ELR (cell line): ENCODE data around the gene ANKHD1.

Source experiments
- DNase-seq: peaks from one replicate; pipeline ENCODE4 v3.0.0-alpha.2; 2015; ENCODE audit warnings: low read depth

Gene ANKHD1, protein sequence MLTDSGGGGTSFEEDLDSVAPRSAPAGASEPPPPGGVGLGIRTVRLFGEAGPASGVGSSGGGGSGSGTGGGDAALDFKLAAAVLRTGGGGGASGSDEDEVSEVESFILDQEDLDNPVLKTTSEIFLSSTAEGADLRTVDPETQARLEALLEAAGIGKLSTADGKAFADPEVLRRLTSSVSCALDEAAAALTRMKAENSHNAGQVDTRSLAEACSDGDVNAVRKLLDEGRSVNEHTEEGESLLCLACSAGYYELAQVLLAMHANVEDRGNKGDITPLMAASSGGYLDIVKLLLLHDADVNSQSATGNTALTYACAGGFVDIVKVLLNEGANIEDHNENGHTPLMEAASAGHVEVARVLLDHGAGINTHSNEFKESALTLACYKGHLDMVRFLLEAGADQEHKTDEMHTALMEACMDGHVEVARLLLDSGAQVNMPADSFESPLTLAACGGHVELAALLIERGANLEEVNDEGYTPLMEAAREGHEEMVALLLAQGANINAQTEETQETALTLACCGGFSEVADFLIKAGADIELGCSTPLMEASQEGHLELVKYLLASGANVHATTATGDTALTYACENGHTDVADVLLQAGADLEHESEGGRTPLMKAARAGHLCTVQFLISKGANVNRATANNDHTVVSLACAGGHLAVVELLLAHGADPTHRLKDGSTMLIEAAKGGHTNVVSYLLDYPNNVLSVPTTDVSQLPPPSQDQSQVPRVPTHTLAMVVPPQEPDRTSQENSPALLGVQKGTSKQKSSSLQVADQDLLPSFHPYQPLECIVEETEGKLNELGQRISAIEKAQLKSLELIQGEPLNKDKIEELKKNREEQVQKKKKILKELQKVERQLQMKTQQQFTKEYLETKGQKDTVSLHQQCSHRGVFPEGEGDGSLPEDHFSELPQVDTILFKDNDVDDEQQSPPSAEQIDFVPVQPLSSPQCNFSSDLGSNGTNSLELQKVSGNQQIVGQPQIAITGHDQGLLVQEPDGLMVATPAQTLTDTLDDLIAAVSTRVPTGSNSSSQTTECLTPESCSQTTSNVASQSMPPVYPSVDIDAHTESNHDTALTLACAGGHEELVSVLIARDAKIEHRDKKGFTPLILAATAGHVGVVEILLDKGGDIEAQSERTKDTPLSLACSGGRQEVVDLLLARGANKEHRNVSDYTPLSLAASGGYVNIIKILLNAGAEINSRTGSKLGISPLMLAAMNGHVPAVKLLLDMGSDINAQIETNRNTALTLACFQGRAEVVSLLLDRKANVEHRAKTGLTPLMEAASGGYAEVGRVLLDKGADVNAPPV (N-terminal part only)

DNA sequence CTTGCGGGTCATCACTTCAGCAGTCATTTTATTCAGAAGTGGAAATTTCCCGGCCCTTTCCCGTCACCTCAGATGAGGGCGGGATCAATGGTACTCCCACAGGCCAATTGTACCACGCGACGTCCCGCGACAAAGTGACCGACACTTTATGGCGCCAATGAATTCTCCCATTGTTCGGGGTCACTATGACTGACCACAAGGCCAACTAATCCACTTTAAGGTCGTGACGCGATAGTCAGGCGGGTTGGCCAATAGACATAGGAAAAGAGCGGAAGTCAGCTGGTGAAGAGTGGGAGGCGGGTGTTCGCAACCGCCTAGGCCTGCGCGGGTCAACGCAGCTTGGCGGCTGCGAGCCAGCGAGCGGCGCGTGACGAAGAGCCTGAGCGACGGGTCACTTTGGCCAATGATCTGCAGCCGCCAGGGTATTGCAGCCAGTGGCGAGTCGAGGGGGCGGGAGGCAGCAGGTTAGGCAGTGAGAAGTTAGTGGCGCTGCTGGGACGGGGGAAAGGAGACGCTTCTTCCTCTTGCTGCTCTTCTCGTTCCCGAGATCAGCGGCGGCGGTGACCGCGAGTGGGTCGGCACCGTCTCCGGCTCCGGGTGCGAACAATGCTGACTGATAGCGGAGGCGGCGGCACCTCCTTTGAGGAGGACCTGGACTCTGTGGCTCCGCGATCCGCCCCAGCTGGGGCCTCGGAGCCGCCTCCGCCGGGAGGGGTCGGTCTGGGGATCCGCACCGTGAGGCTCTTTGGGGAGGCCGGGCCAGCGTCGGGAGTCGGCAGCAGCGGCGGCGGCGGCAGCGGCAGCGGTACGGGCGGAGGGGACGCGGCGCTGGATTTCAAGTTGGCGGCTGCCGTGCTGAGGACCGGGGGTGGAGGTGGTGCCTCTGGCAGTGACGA is at the start of gene ANKHD1:
Gene ANKHD1, plus strand, starts transcription at position 472 of the 896 bp plus-strand sequence. Its CDS starts 135 bp downstream, at position 607.
- DNase-seq = peak; percentile 100

DNA sequence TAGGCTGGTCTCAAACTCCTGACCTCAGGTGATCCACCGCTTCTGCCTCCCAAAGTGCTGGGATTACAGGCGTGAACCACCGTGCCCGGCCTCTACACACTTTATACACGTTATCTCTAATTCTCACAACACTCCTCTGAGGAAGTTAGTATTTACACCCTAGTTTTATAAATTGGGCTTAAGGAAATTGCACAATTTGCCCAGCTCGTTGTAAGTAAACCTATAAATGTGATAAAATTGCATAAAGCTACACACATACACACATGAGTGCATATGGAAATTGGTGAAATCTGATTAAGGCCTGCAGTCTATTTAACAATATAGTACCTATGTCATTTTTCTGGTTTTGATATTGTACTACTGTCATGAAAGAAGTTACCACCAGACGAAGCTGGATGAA is 46.1 kb upstream of the ANKHD1 start:
- no peak for DNase-seq

DNA sequence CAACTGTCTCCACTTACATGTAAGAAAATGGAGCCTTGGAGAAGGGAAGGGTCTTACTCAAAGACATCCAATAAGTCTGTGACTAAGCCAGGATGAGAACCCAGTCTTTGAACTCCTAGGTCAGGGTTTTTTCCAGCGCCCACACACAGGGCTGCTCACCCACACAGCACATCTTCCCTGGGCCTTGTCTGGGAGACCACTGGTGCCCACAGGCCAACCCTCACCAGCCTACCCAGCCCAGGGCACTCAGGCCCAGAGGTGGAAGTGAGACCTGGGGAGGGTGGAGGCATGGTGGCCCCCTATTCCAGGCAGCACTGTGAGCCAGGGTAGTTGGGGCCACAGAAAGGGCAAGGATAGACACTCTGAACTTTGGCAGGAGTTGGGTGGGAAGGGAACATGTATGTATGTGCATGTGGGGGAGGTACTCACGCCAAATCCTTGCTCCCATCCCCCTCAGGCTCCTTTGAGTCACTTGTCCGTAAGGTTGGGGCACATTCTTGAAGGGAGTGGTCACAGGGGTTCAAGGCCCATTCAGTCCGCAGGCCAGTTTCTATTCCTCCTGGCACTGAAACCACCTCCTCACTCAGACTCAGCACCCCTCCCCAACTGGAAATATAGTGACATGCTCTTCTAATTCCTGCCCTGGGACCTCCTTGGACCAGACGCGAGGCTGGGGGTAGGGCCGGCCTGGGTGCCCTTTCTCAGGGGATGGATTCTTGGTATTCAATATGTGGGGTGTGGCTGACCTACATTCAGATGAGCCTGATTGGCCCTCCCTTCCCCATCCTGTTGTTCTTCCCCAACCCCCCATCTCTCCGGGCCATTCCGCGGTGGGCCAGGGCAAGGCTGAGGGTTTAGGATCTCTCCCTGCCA is 44.5 kb upstream of the ANKHD1 start:
- DNase-seq = no peak

DNA sequence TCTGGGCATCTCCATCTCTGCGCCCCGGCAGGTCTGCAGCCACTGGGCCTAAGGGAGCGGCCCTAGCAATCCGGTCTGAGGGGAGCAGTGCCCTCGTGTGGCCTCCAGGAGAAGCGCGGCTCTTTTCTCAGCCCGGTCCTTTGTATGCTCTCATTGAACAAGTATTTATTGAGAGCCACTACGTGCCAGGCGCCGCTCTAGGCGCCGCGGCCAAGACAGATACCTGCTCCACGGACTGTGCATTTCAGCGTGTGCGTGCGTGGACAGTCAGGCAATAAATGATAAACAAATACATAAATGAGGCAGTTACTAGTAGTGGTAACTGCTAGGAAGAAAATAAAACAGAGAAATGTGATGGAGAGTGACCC is 43.9 kb upstream of the ANKHD1 start:
- peak; percentile 91 for DNase-seq

DNA sequence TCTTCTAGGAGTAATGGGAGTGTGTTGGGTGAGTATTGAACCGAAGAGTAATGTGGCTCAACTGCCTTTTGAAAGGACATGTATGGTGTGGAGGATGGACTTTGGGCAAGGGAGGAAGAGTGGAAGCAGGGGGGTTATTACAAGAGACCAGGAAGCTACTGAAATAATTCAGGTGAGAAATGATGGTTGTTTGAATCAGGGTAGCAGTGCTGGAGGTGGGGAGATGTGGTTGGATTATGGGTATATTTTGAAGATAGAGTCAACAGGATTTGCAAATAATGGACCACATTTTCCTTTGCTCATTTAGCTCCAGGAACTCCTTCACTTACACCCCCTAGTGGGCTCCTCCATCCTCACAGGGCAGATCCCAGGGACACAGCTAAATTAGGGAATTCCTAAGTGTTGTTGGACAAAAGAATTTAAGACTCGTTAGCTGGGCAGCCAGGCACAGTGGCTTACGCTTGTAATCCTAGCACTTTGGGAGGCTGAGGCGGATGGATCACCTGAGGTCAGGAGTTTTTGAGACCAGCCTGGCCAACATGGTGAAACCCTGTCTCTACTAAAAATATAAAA is 42.8 kb upstream of the ANKHD1 start:
- DNase-seq = peak; percentile 78

DNA sequence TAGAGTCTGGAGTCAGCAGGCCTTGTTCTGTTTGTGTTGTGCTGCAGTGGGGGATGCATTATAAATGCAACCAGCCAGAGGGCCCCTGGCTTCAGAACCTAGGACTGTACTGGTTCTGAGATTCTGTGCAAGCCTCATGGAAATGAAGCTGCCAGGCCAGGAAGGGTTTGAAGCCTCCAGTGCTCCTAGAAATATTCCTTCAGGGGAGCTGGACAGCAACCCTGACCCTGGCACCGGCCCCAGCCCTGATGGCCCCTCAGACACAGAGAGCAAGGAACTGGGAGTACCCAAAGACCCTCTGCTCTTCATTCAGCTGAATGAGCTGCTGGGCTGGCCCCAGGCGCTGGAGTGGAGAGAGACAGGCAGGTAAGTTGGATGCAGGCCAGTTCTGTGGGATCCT is 41.5 kb upstream of the ANKHD1 start, which contains the start of gene SLC4A9:
Gene SLC4A9, plus strand, starts transcription at position 94 of the 400 bp plus-strand sequence. Its CDS starts 43 bp downstream, at position 137.
- no peak for DNase-seq

DNA sequence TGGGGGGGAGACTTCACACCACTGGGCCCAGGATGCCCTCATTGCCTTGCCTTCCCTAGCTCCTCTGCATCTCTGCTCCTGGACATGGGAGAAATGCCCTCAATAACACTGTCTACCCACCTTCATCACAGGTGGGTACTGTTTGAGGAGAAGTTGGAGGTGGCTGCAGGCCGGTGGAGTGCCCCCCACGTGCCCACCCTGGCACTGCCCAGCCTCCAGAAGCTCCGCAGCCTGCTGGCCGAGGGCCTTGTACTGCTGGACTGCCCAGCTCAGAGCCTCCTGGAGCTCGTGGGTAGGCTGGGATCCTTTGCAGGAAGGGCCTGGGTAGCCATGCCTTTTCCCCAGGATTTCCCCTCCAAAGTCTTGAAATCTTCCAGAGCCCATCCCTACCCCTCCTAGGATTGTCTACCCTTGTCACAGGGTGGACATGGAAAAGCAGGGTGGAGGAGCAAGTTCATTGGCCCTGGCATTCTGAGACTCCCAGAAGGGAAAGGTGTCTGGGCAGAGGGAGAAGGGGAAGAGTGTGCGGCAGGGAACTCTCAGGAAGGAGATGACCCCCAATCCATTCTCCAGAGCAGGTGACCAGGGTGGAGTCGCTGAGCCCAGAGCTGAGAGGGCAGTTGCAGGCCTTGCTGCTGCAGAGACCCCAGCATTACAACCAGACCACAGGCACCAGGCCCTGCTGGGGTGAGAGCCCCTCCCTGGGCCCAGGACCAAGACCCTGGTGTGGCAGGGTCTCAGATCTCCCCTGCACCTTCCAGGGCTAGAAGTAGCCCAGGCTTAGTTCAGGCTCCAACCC is 40.8 kb upstream of the ANKHD1 start:
- DNase-seq = no peak

DNA sequence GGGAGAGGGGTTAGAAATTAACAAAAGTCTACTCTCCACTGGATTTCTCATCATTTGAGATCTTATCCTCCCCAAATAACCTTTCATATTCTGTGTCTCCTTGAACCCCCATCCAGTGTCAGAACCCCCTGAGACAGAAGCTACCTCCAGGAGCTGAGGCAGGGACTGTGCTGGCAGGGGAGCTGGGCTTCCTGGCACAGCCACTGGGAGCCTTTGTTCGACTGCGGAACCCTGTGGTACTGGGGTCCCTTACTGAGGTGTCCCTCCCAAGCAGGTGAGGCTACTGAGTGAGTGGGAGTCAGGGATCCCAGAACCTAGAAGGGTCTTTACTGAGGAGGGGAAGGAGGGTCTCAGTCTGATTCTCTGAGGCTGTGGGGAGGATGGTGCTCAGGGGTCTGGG is 39.7 kb upstream of the ANKHD1 start:
- no peak for DNase-seq

DNA sequence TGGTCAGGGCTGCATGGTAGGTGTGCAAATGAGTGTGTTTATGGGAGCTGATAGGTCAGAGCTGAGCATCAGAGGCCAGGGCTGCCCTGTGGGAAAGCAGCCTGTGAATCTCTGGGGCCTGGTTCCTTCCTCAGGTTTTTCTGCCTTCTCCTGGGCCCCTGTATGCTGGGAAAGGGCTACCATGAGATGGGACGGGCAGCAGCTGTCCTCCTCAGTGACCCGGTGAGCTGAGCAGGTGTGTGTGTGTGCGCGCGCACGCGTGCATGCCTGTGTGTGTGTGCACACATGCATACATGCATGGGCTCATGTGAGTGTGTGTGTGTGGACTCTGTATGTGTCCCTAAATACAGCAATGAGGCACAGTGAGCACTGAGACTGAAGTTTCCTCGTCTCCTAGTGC is 39.3 kb upstream of the ANKHD1 start:
- no peak for DNase-seq

DNA sequence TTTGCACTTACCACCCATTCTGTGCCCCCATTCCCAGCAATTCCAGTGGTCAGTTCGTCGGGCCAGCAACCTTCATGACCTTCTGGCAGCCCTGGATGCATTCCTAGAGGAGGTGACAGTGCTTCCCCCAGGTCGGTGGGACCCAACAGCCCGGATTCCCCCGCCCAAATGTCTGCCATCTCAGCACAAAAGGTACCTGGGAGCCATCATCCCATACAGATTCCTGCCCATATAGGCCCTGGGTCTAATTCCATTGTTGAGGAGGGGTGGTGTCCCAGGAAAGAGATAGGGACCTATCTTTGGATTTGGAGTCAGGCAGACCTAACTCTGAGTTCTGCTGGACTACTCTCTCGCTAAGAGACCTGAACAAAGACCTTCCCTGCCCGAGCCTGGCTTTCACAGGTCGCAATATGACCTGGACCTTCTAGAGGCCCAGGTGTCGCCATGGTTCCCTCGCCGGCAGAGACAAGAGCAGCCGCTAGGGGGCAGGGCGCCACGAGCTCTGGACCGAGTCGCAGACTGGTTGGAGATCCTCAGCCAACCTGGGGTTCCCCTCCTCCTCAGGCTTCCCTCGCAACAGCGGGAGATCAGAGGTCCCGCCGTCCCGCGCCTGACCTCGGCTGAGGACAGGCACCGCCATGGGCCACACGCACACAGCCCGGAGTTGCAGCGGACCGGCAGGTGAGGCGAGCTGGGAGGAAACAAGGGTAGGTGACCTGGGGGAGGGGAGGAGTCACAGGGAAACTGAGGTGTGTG is 38.6 kb upstream of the ANKHD1 start:
- peak; percentile 82 for DNase-seq

DNA sequence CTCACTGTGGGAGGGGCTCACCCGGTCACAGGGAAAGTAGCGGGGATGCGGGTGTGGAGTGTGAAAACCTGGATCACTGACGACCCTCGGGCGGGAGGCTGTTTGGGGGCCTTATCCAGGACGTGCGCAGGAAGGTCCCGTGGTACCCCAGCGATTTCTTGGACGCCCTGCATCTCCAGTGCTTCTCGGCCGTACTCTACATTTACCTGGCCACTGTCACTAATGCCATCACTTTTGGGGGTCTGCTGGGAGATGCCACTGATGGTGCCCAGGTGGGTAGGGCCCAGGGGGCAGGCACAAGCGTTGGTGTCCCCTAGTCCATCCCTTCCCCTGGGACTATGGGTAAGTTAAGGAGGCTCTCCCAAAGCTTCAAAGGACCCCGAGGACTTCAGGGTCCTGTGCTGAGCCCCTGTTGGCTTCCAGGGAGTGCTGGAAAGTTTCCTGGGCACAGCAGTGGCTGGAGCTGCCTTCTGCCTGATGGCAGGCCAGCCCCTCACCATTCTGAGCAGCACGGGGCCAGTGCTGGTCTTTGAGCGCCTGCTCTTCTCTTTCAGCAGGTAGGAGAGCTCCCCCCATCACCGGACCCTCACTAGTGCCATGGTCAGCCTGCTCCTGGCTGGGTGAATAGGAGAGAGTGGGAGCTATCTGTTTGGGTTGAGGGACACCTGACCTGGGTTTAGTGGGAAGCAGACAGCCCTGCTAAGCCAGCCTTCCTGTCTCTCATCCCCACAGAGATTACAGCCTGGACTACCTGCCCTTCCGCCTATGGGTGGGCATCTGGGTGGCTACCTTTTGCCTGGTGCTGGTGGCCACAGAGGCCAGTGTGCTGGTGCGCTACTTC is 37.8 kb upstream of the ANKHD1 start:
- no peak for DNase-seq

DNA sequence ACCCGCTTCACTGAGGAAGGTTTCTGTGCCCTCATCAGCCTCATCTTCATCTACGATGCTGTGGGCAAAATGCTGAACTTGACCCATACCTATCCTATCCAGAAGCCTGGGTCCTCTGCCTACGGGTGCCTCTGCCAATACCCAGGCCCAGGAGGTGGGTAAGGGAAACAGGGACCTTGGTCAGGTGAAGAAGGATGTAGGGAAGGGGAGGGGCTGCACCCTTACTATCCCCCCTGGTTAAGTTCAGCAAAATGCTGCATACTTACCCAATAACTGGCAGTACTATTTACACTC is 37.2 kb upstream of the ANKHD1 start:
- no peak for DNase-seq

DNA sequence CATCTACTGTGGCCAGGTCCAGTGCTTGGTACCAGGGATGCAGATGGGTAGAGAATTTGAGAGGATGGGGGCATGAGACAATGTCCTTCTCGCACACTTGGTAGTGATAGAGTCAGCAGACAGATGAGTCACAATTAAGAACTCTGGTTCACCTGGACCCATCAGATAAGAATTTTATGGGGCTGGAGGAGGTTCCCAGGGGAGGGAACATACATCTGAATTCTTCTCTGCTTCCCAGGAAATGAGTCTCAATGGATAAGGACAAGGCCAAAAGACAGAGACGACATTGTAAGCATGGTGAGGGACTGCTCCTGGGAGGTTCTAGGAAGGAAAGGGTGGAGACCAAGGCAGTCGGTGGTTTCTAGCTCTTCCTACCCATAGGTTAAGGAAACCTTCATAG is 36.4 kb upstream of the ANKHD1 start:
- DNase-seq = no peak

DNA sequence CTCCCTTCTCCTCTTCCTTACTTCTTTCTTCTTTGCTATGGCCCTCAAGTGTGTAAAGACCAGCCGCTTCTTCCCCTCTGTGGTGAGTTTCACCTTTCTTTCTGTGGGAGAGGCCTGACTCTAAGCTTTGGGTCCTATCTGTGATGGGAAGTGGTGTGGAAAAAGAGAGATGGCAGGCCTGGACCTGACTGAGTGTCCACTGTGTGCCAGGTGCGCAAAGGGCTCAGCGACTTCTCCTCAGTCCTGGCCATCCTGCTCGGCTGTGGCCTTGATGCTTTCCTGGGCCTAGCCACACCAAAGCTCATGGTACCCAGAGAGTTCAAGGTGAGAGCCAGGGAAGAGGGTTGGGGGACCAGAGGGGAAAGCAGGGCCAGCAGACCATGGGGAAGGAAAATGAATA is 35.7 kb upstream of the ANKHD1 start:
- DNase-seq = no peak

DNA sequence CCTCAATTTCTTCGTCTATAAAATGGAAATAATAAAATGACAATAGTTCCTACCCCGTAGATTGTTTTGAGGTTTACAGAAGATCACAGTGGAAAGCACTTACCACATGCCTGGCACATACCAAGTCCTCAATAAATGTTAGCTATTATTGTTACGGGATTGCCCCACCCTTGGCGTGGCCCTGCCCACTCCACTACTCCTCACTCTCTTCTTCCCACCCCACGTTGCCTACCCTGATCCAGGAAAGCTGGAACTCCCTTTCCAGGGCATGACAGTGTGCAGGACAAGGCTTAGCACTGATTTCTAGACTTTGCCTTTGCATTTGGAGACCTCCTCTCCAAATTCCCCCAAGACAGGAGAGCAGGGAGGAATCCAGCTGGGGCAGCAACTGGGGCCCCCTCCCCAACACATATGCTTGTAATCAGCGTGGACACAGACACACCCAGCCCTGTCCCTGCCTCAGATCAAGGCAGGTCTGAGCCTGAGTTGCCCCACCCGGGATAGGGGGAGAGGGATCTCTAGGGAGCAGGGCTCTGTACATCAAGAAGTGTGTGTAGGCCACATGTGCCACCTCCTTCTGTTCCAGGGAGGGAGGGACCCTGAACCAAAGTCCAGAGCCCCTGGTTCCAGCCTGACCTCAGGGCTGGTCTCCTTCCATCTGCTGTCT is 34.9 kb upstream of the ANKHD1 start:
- DNase-seq = no peak

DNA sequence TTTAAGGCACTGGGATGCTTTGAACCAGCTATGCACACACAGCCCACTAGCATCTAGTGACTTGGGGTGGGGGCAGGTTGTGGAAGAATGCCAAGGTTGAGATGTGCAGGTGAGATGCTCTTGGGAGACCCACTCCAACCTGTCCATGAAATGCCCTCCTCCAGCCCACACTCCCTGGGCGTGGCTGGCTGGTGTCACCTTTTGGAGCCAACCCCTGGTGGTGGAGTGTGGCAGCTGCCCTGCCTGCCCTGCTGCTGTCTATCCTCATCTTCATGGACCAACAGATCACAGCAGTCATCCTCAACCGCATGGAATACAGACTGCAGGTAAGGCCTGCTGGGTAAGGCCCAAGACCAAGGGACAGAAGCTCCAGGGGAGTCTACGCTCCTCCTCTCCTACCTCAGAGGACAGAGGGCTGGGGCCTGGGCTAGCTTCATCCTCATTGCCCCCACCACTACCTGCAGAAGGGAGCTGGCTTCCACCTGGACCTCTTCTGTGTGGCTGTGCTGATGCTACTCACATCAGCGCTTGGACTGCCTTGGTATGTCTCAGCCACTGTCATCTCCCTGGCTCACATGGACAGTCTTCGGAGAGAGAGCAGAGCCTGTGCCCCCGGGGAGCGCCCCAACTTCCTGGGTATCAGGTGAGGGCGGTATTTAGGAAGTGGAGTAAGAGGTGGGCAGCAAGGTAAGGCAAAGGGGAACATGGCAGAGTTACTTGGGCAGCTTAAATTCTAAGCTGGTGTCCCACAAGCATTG is 34.2 kb upstream of the ANKHD1 start:
- no peak for DNase-seq
